H9 (cell line): ENCODE data around the gene ARID5A. TPM values are rescaled to one million over a fixed set of nuclear protein-coding genes. Genes with fewer than 3 reads are reported as not detected.

Experiments used
- DNase-seq: peaks from one replicate; pipeline ENCODE4 v3.0.0-alpha.2; 2017
- H2AFZ ChIP-seq: one replicate; pipeline ENCODE4 v1.6.1; 2013; ENCODE audit warnings: mild to moderate bottlenecking, low read length, control low read depth, moderate library complexity
- H2AK5ac ChIP-seq: 2 replicates; pipeline ENCODE4 v1.6.1; 2013; ENCODE audit warnings: low read length, control low read depth, mixed read lengths; ENCODE audit not compliant: insufficient read length
- H2BK120ac ChIP-seq: one replicate; pipeline ENCODE4 v1.6.1; 2013; ENCODE audit warnings: low read depth, mild to moderate bottlenecking, low read length, control low read depth, inconsistent platforms; ENCODE audit not compliant: poor library complexity, severe bottlenecking
- H2BK12ac ChIP-seq: 2 replicates; pipeline ENCODE4 v1.6.1; 2013; ENCODE audit warnings: low read length, control low read depth, mixed read lengths, low read depth; ENCODE audit not compliant: insufficient read length
- H2BK15ac ChIP-seq: 2 replicates; pipeline ENCODE4 v1.6.1; 2013; ENCODE audit warnings: low read depth, low read length, control low read depth
- H2BK20ac ChIP-seq: one replicate; pipeline ENCODE4 v1.6.1; 2013; ENCODE audit warnings: low read depth, mild to moderate bottlenecking, low read length, control low read depth, inconsistent platforms; ENCODE audit not compliant: poor library complexity, severe bottlenecking
- H2BK5ac ChIP-seq: 2 replicates; pipeline ENCODE4 v1.6.1; 2013; ENCODE audit warnings: low read length, control low read depth, mixed read lengths; ENCODE audit not compliant: insufficient read length
- H3K14ac ChIP-seq: 2 replicates; pipeline ENCODE4 v1.6.1; 2013; ENCODE audit warnings: low read length, control low read depth; ENCODE audit not compliant: insufficient read depth
- H3K18ac ChIP-seq: 2 replicates; pipeline ENCODE4 v1.6.1; 2013; ENCODE audit warnings: low read depth, mild to moderate bottlenecking, mixed read lengths, low read length, control low read depth; ENCODE audit not compliant: insufficient read length
- H3K23ac ChIP-seq: 2 replicates; pipeline ENCODE4 v1.6.1; 2013; ENCODE audit warnings: low read length, control low read depth, mixed read lengths, low read depth; ENCODE audit not compliant: insufficient read length
- H3K23me2 ChIP-seq: 2 replicates; pipeline ENCODE4 v1.6.1; 2013; ENCODE audit warnings: low read depth, mild to moderate bottlenecking, mixed read lengths, low read length, control low read depth; ENCODE audit not compliant: insufficient read length, poor library complexity, severe bottlenecking
- H3K27ac ChIP-seq: 2 replicates; pipeline ENCODE4 v1.5.1; 2013; ENCODE audit warnings: low read length, control low read depth, mixed read lengths, low read depth; ENCODE audit not compliant: insufficient read length
- H3K27me3 ChIP-seq: 2 replicates; pipeline ENCODE4 v1.6.1; 2013; ENCODE audit warnings: low read length, control low read depth, inconsistent platforms; ENCODE audit not compliant: insufficient read depth
- H3K4ac ChIP-seq: 2 replicates; pipeline ENCODE4 v1.6.1; 2013; ENCODE audit warnings: low read depth, mild to moderate bottlenecking, control low read depth, inconsistent platforms, low read length, moderate library complexity
- H3K4me1 ChIP-seq: 2 replicates; pipeline ENCODE4 v1.6.1; 2013; ENCODE audit warnings: low read length, control low read depth, inconsistent platforms; ENCODE audit not compliant: insufficient read depth
- H3K4me2 ChIP-seq: 2 replicates; pipeline ENCODE4 v1.6.1; 2013; ENCODE audit warnings: low read length, control low read depth, mixed read lengths; ENCODE audit not compliant: insufficient read length, insufficient read depth
- H3K56ac ChIP-seq: 2 replicates; pipeline ENCODE4 v1.6.1; 2013; ENCODE audit warnings: low read depth, mild to moderate bottlenecking, mixed read lengths, low read length, control low read depth; ENCODE audit not compliant: insufficient read length
- H3K79me1 ChIP-seq: 2 replicates; pipeline ENCODE4 v1.6.1; 2013; ENCODE audit warnings: low read depth, mild to moderate bottlenecking, moderate library complexity, low read length, control low read depth, inconsistent platforms; ENCODE audit not compliant: insufficient read depth, poor library complexity, severe bottlenecking
- H3K79me2 ChIP-seq: 2 replicates; pipeline ENCODE4 v1.6.1; 2013; ENCODE audit warnings: low read length, control low read depth, inconsistent platforms; ENCODE audit not compliant: insufficient read depth
- H3K9ac ChIP-seq: 2 replicates; pipeline ENCODE4 v1.6.1; 2013; ENCODE audit warnings: low read length, control low read depth, mixed read lengths; ENCODE audit not compliant: insufficient read length; ENCODE audit errors: extremely low read depth
- H3K9me3 ChIP-seq: one replicate; pipeline ENCODE4 v1.6.1; 2013; ENCODE audit warnings: low read depth, low read length, inconsistent platforms; ENCODE audit not compliant: control insufficient read depth
- H3T11ph ChIP-seq: one replicate; pipeline ENCODE4 v1.6.1; 2013; ENCODE audit warnings: mild to moderate bottlenecking, low read length, control low read depth, inconsistent platforms
- H4K20me1 ChIP-seq: one replicate; pipeline ENCODE4 v1.6.1; 2013; ENCODE audit not compliant: control insufficient read depth, insufficient read length, insufficient read depth
- H4K5ac ChIP-seq: 2 replicates; pipeline ENCODE4 v1.6.1; 2013; ENCODE audit warnings: low read depth, mild to moderate bottlenecking, mixed read lengths, low read length, control low read depth; ENCODE audit not compliant: insufficient read length
- H4K8ac ChIP-seq: replicated peaks from 2 replicates; pipeline ENCODE4 v1.6.1; 2013; ENCODE audit warnings: low read length, control low read depth, mixed read lengths, low read depth; ENCODE audit not compliant: insufficient read length
- H4K91ac ChIP-seq: 2 replicates; pipeline ENCODE4 v1.6.1; 2013; ENCODE audit warnings: low read depth, mild to moderate bottlenecking, moderate library complexity, mixed read lengths, low read length, control low read depth; ENCODE audit not compliant: insufficient read length
- H3K27ac Mint-ChIP-seq, 3 experiments: 2 replicates in 2 of 3; 3 replicates in 1 of 3; pipeline ENCODE4 v1.8.0; 2020 to 2021; ENCODE audit warnings: mixed read lengths in 3 of 3, mild to moderate bottlenecking in 1 of 3, moderate library complexity in 1 of 3
- H3K27me3 Mint-ChIP-seq: 2 replicates; pipeline ENCODE4 v1.8.0; 2021; ENCODE audit warnings: low read depth, mild to moderate bottlenecking, moderate library complexity, mixed read lengths
- H3K36me3 Mint-ChIP-seq, 3 experiments: 2 replicates in 2 of 3; 3 replicates in 1 of 3; pipeline ENCODE4 v1.8.0; 2020 to 2021; ENCODE audit warnings: low read depth in 3 of 3, mixed read lengths in 3 of 3; ENCODE audit not compliant: insufficient read depth in 1 of 3
- H3K4me1 Mint-ChIP-seq, 2 experiments: 2 replicates each; pipeline ENCODE4 v1.8.0; 2020; ENCODE audit warnings: mixed read lengths in 2 of 2
- H3K4me3 Mint-ChIP-seq, 2 experiments: 2 replicates in 1 of 2; 3 replicates in 1 of 2; pipeline ENCODE4 v1.8.0; 2020 to 2021; ENCODE audit warnings: mild to moderate bottlenecking in 2 of 2, mixed read lengths in 2 of 2, moderate library complexity in 1 of 2
- H3K9me3 Mint-ChIP-seq, 2 experiments: 2 replicates in 1 of 2; 3 replicates in 1 of 2; pipeline ENCODE4 v1.8.0; 2020; ENCODE audit warnings: mild to moderate bottlenecking in 2 of 2, mixed read lengths in 2 of 2, moderate library complexity in 1 of 2
- CTCF ChIP-seq: fragments of 200-600 bp; sonication (generic); conservative IDR thresholded peaks from 3 replicates; pipeline ENCODE4 v1.8.0; 2021; ENCODE audit warnings: antibody characterized with exemption, mild to moderate bottlenecking
- WGBS: extraction: QIAGEN DNeasy Blood & Tissue Kit; methylation state at CpG from one replicate; pipeline ENCODE4 v1.1.7; 2013; ENCODE audit warnings: missing lambda C conversion rate, low lambda C conversion rate, mixed read lengths; ENCODE audit not compliant: insufficient read length; ENCODE audit errors: extremely low coverage; 5-methylcytosine and 5-hydroxymethylcytosine counted together
- total RNA-seq: library from RNA; stranded (reverse); gene quantifications from 2 replicates; pipeline ENCODE4 v1.2.1, GENCODE V29; 2021

Gene ARID5A
- total RNA-seq, 1 experiment from 2014 or later: 4.5 TPM

GRCh38 chr2:96535331-96535730, 1.2 kb upstream of the ARID5A start:
- Histone ChIP-seq H3K4me2 (no peak overlapping the region), H3K9me3 (no peaks in the 10 kb centered on the region), H2BK12ac (no peak overlapping the region), H3K18ac (no peak overlapping the region), H4K8ac (no peak overlapping the region), H3K23me2 (peaks cover 19% of the 10 kb centered on the region), H4K91ac (no peak overlapping the region), H3T11ph (no peak overlapping the region), H2AFZ (no peak overlapping the region), H4K20me1 (no peaks in the 10 kb centered on the region), H3K79me2 (no peaks in the 10 kb centered on the region), H2BK15ac (no peak overlapping the region), H3K14ac (no peak overlapping the region), H2AK5ac (no peak overlapping the region), H2BK20ac (no peak overlapping the region), H3K23ac (no peak overlapping the region), H3K4ac (no peak overlapping the region), H3K4me1 (peaks cover 3% of the 10 kb centered on the region; the same call in 1 of the 2 replicates), H3K56ac (no peak overlapping the region), H4K5ac (no peak overlapping the region), H3K79me1 (no peaks in the 10 kb centered on the region), H3K27me3 (peaks cover 12% of the 10 kb centered on the region; the same call in 1 of the 2 replicates), H3K9ac (no peak overlapping the region), H2BK5ac (no peak overlapping the region), H2BK120ac (no peak overlapping the region), H3K27ac (no peak overlapping the region)
- no peak for DNase-seq
- peaks cover 58% of the 10 kb centered on the region for H3K27me3 Mint-ChIP-seq
- H3K27ac Mint-ChIP-seq: no peak overlapping the region
- WGBS: no CpG with 5 or more reads among the region's 4 CpGs
- H3K4me3 Mint-ChIP-seq: no peak overlapping the region
- no peaks in the 10 kb centered on the region for H3K36me3 Mint-ChIP-seq
- TF ChIP-seq CTCF: no peak
- peaks cover 34 to 49% of the 10 kb centered on the region in 2 experiments for H3K4me1 Mint-ChIP-seq
- H3K9me3 Mint-ChIP-seq: no peaks in the 10 kb centered on the region
